Frontal cortex (tissue), 4 donors: ENCODE results near the gene MTREX. TPM values are rescaled to one million over a fixed set of nuclear protein-coding genes. Genes with fewer than 3 reads are reported as not detected.
A peak's percentile ranks its signal among the peaks of the same experiment; 100 is the strongest.

Experiments
- DNase-seq, 2 donors: peaks; one replicate each; pipeline ENCODE4 v3.0.0; 2012; ENCODE audit warnings: low spot score in 2 of 2
- FAIRE-seq: peaks from 2 replicates; lab custom pipeline; 2012; peaks lifted over from hg19 to GRCh38; lab: Jason Lieb, UNC
- total RNA-seq: library from RNA; depleted of rRNA; stranded (reverse); fragments of >200 nt; gene quantifications from one replicate; pipeline ENCODE4 v1.2.3, GENCODE V29; 2014
- donor health status: control.
- donor health status: control.
- donor health status: control.

MTREX gene
- total RNA-seq, 1 donor from 2014 or later = 125 TPM

DNA sequence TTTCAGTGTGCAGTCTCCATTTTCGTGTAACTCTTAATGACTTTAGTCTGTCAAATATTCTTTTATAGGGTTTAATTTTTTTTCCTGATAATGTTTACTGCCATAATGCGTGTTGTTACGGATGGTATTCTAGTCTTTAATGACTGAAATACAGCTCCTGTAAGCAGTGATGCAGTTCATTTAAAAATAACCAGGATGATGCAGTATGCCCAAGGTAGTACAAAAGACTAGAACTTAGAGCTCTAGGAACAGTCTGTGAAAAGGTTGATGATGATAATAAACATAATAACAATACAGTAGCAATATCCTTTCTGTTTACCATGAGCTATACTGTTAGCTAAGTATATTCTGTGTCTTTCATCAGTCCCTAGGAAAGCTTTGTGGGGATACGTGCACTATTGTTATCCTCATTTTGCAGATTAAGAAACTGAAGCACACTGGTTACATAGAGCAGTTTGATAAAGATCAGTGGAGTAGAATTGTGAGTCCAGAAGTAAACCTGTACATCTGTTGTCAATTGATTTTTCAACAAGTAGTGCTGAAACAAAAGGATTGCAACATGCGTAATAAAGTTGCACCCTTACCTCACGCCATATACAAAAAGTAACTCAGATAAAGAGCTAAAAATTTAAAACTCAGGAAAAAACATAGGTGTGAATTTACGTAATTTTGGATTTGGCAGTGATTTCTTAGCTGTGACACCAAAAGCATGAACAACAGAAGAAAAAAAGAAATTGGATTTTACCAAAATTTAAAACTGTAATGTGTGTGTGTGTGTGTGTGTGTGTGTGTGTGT is 64.5 kb downstream of the MTREX start:
- no peak for DNase-seq
- FAIRE-seq = no peak

DNA sequence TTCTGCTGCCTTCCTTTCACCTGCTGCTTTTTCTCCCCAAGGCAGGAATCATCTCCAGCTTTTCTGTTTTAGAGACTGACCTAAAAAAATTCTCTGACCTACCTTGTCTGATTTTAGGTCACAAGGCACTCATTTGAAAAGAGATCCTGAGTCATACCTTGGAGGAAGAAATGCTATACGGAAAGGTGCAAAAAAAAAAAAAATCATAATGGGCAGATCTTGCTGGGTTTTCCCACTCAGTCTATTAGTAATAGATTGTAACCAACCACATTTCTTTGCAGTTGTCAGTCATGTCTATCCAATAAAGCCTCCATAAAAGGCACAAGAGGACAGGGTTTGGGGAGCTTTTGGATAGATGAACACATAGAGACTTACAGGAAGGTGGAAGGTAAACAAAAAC is 70.0 kb downstream of the MTREX start:
- FAIRE-seq (no peak), DNase-seq (no peak)

DNA sequence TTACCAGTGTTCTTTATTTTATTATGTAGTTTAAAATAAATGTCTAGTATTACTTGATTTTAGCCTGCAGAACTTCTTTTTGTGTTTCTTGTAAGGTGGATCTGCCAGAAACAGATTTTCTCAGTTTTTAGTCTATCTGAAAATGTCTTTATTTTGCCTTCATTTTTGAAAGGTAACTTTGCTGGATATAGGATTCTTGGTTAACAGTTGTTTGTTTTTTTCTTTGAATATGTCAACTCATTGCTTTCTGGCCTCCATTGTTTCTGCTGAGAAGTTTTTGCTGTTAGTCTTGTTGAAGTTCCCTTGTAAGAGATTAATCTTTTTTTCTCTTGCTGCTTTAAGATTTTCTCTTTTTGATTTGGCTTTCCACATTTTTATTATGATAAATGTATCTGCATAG is 75.5 kb downstream of the MTREX start:
- FAIRE-seq (peak; percentile 44), DNase-seq (no peak)

DNA sequence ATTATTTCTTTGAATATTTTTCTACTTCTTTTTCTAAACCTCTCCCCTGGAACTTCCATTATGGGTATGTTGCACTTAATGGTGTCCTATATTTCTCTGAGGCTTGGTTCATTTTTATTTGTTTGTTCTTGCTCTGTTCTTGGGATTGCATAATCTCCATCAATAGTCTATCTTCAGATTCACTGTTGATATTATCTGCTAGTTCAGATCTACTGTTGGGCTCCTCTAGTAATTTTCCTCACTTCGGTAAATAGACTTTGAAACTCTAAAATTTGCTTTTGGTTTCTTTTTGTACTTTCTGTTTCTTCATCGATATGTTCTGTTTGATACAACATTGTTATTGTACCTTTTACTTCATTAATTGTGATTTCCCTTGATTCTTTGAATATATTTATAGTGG is 76.3 kb downstream of the MTREX start:
- FAIRE-seq (no peak), DNase-seq (no peak)

DNA sequence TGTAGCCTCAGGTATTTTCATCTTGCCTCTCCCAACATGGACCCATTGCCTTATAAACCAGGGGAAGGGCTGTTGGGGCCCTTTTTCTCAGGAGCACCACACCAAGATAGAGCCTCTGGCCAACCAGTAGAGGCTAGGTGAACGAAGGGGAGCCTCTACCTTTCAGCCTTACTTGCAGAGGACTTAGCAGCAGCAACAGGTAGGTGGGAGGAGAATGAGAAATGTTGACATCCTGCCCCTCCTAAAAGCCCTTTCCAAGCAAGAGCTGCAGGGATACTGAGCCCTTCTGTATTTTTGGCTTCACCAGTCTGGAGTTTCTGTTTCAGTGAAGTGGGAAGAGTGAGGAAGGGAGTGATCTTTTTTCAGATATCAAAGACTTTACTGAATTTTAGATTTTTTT is 77.4 kb downstream of the MTREX start:
- DNase-seq (no peak), FAIRE-seq (no peak)

DNA sequence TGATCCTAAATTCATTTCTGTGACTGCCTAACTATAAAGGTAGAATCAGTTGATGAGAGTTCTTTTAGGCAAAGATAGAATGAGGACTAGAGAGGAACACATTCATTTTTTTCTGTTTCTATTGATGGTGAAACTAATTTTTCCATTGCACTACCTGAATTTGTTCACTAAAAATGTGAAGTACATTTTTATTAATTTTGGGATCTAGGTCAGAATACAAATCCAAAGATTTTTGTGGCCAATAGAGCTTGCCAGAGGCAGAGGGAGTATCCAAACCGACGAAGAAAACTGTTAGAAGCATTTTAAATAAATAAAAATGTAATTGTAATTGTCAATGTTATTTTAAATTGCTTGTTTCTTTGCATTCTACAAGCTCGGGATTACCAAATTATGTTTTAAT is 78.1 kb downstream of the MTREX start:
- DNase-seq (no peak), FAIRE-seq (no peak)

DNA sequence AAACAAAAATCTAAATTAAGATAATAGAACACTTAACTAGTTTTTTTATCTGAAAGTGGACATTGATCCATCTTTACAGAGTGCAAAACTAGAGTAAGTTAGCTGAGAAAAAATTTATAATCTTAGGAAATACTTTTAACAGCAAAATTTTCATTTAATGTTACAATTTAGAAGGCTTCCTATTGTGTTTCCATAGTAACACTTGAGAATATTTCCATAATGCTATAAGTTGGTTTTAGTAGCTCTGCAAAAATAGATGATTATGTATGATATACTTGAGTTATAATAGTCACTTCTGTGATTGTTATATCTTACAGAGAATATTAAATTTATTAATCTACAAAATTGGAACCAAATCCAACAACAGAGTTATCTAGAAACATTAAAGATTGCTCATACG is 78.6 kb downstream of the MTREX start:
- DNase-seq (no peak), FAIRE-seq (peak; percentile 23)

DNA sequence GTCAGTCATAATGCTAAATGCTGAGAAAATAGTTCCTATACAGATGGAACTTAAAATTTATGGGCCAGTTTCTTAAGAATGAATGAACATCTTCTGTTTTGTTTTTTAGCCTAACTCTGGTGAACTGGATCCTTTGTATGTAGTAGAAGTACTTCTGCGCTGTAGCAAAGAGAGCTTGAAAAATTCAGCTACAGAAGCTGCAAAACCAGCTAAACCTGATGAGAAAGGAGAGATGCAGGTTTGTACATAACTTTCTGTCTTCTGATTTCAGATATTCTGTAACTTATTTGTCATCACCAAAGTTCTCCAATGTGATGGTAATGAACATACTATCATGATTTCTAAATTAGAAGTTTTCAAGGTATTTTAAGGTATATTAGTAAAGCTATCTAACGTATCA is 80.1 kb downstream of the MTREX start:
- DNase-seq = no peak
- FAIRE-seq = peak; percentile 44

DNA sequence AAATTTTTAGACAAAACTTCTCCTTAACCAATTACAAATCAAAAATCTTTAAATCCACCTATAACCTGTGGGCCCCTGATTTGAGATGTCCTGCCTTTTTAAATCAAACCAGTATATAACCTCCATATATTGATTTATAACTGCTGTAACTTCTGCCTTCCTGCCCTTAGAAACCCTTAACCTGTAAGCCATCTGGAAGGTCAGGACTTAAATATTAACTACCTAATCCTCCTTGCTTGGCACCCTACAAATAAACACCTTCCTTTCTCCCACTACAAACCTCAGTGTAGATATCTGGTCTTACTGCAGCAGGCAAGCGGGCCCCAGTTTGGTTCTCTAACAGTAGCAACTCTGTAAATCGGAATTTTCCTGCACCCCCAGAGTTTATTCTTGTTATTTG is 83.9 kb downstream of the MTREX start:
- FAIRE-seq (no peak), DNase-seq (no peak)

DNA sequence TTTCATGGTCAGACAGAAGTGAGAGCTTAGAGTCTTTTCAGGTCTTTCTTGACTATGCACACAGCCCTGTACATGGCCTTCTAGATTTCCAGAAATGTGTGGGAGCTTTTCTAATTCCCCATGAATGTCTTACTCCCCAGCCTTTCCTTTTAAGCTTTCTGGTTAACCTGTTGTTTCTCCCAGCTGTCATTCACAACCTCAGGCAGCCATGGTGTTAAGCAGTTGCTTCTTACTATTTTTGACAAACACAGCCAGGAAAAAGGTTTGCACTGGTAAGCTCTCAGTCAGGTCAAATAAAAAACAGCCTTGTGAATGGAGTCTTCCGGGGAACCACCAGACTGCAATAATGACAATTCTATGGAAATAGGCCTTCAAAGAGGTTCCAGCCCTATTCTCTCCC is 84.9 kb downstream of the MTREX start:
- DNase-seq (no peak), FAIRE-seq (no peak)

DNA sequence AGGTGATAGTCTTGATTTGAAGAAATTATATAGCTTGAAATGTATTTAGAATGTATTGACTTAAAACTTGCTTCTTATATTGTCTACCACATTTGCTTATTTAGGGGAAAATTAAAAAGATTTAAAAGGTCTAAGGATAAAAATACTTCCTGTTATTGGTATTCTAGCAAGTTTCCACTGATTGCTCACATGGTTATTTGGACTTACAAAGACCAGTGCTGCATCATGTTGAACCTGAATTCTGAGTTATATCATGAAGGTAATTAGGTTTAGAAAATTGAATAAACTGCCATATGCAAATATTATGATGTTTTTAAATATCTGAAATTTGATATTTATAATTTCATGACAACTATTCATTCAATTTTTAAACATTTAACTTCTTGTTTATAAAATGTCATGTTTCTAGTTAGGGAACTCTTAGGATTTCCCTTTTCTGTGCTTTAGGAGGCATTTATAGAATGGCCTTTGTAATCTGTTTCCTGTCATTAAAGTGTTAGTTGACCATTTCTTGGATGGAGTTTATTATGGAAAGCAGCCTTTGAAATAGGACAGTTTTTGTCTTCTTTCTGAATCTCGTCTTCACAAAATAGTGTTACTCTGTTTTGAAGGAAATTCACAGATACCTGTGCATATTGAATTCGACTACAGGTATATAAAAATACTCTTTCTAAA is 85.8 kb downstream of the MTREX start:
- DNase-seq (no peak), FAIRE-seq (no peak)

DNA sequence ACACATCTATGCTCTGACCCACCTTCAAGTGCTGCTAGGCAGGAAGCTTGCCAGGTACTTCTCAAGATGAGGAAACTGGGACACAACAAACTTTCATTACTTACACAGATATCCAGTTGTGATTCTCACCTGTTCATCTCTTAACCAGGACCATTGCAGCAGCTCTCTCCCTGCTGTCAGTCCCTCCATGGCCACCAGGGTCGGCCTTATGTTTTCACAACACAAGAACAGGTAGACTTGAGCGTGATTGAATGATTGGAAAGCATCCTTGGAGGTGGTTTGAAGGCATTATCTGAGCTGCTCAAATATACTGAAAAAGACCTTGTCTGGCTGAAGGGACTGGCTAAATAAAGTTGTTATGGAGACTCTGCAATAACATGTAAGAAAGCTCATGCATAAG is 94.4 kb downstream of the MTREX start:
- no peak for FAIRE-seq
- no peak for DNase-seq

DNA sequence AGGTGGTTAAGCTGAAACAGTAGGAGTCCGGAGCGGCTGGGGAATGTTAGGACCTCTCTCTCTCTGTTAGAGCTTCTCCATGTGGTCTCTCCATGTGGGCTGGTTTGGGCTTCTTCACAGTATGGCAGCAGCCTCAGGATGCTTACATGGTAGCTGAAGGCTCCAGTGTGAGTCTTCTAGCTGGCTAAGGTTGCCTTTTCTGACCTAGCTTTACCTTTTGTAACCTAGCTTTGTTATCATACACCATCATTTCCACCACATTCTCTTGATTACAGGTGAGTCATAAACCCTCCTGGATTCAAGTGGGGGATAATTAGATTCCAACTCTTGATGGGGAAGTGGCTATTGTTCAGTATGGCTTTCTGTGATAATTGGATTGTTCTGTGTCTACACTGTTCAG is 98.5 kb downstream of the MTREX start:
- no peak for FAIRE-seq

DNA sequence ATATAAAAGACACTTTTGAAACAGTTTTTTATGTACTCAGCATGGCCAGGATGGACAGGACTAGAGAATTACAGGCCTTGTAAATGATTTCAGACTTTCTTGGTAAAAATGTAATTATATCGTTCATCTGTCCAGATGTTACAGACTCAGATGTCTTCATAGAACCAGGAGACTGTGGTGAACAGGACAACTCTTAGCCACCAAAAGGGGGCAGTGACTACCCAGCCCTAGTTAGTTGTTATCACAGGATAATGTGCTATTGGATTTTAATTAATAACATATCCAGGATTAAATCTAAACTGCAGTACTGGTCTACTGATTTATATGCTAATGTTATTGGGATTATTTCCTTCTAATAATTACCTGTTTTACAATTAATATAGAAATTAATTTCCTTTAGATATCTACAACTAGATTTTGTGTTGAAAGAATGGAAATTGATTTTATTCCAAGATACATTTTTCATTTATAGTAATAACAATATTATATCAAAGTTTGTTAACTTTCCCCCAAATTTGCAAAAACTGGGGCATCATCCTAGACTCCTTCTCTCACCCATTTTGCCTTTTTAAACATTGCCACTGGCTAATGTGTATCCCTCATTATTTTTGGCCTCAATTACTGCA is 99.4 kb downstream of the MTREX start:
- FAIRE-seq (peak; percentile 48), DNase-seq (peak in 1 of 2 donors; percentile 8)

More for the DNA sequence above, 98.5 kb downstream of the MTREX start:
- DNase-seq = no peak

DNA sequence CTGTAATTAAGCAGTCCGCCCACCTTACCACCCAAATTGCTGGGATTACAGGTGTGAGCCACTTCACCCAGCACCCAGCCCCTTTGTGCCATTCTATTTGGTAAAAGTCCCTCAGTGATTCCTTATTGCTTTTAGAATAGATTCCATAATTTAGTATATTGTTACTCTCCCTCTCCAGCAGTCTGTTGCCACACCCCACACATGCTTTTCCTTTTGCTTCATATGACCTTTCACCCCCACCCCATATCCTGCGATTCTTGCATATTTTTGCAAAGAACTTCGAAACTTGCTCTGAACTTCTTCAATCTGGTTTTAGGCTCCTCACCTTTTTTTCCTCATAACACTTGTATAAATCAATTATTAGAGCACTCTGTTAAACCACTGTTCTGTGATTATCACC is 100.2 kb downstream of the MTREX start:
- no peak for DNase-seq
- FAIRE-seq = no peak

DNA sequence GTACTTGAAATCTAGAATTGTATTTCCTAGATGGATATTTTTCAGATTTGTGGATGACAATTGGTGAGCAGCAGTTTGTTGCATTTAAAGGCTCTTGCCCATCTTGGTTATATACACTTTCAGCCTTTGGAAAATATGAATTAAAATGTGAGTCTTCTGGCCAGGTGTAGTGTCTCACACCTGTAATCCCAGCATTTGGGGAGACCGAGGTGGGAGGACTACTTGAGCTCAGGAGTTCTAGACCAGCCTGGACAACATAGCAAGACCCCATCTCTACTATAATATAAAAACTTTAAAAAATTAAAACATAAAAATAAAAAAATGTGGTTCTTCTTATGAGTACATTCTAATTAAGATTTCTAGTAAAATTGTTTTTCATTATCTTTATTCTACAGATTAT is 102.0 kb downstream of the MTREX start:
- DNase-seq (no peak), FAIRE-seq (peak; percentile 85)

DNA sequence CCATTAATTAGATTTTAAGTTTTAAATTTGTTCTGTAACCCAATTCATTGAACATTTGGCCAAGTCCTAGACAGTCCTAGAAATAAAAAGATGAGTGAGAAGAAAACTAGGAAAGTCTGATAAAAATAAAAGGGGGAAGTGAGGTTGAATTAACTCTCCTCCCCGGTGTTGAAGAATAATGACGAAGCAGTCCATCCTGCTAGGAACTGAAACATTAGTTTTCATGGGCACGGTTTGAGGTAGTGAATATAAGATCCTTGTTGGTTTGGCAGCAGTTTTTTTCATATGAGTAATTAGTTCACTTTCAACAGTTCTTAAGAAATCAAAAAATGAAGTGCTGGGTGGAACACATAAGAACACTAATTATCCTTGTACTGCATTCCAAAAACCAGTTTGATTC is 103.1 kb downstream of the MTREX start:
- FAIRE-seq (no peak), DNase-seq (no peak)

DNA sequence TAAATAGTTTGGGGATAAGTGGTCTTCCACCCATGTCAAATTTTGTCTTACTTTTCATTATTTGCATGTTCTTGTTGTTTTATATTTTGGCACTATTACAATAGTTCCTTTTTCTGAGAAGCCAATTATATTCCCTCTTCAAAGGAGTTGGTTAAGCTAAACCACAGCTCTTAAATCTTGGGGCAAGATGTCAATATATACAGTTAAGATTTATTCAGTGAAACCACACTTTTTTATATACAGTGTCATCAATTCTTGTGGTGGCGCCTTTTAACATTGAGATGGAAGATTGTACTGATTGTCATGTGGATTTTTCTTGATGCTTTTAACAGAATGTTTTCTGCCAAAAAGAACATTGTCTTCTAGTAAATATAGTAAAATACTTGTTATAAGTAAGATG is 104.1 kb downstream of the MTREX start:
- no peak for FAIRE-seq
- no peak for DNase-seq

DNA sequence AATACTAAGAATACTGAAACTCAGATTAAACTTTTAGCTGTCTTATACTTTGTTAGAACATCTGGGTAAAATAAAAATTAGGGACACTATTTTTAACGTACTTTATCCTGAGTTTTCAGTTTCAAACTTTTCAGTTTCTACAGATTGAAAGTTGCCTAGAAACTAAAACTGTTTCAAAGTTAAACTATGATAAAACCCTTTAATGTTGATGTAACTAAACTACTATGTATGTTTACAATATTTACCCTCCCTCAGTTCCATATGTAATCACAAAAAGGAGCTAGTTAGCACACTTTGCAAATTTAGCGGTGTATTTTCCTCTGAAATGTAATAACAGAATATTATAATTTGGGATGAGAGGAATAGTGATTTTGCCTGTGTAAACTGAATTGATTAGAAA is 105.9 kb downstream of the MTREX start:
- DNase-seq (no peak), FAIRE-seq (no peak)

DNA sequence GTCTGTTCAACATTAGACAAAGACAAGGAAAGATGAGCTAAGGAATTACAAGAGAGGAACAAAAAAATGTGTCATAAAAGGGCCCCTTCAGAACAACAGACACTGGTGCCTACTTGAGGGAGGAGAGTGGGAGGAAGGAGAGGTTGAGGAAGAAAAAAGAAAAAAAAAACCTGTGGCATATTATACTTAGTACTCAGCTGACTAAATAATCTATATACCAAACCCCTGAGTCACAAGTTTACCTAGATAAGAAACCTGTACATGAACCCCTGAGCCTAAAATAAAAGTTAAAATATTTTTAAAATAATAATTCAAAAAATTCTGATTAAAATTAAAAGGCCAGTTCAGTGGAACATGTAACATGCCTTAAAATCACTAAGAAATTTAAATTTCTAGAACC is 107.3 kb downstream of the MTREX start:
- FAIRE-seq = no peak

DNA sequence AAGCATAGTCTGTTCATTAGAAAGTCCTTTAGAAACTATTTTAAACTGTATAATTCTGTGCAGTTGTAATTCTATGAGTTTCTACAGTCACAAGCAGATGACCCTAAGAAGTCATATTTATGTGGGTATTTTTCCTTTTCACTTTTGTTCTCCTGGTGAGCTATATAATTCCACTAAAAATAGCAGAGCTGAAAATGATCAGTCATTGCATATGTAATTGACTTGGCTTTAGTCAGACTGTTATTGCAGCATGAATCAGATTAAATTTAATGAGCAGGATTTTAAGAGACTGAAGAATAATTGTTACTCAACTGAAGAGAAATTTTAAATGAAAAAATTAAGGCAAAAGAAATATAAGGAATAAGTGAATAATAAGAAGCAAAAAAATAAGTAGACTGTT is 108.5 kb downstream of the MTREX start:
- DNase-seq (no peak), FAIRE-seq (no peak)

More for the DNA sequence above, 107.3 kb downstream of the MTREX start:
- DNase-seq = no peak
